NCI-H2227 treated with DMSO at 0.1 percent for 48 hours (cell line): ENCODE results near the gene VSTM2L.

ENCODE experiments used
- DNase-seq: peaks from one replicate; lab custom pipeline; 2025; lab: John Stamatoyannopoulos, UW

VSTM2L gene

GRCh38 chr20:37987602-37988290 is 84.8 kb downstream of the VSTM2L start:
- no peak for DNase-seq

DNA sequence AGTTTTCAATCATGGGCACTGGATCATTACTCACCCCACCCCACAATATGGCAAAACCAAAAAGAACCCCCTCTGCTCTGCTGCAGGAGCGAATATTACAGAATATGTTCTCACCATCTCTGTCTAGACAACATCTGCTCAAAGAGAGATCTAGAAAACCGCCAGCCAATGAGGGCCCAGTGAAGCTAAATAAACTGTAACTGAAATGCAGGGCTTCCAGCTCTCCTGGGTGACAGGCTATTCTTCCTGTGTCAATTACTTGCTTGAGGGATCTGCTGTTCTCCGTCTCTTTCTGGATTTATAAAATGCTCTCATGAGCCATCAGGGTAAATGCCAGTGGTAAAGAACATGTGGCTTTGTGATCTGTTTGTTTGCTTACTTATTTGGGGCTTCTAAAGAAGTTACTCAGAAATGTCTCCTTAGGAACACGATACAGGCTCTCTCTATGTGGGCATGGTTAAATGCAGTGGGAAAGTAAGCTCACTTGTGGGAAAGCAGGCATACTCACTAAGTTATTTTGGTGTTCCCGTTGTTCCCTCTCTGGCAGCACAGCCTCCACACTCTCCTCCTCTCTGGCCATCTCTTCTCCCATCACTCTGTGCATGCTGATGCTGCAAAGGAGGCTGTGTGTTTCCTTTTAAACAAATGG is 85.5 kb downstream of the VSTM2L start:
- no peak for DNase-seq

DNA sequence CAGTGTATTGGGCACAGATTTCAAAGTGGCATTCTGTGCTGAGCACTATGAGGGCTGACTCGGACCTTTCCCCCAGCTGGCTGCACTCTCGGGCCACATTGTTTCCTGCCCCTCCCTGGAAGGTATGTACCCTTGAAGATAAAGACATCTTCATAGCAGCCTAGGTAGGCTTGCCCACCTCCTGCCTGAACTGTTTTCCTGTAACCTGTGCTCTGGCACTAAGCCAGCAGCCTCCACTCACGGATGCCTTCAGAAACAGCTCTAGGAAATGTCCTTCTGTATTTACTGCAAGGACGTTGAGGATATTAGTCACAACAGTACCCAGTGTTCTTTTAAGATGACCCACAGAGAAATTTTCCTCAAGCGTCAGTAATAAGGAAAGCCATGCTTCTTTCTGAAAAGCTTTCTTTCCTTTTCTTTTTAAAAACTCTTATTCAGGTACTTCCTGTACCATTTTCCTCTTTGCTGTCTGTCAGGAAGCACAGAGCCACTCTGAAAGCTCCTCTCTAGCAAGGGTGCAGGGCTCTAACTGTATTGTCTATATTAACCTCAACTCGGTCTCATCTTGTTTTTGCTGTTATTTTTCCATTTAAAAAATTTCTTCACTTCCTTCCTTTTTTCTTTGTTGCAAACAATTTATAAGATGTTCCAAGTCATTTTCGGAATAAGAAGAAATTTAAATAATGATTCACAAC is 86.8 kb downstream of the VSTM2L start:
- DNase-seq = no peak

- DNase-seq = no peak
Observed at GRCh38 chr20:37990571-37991151, 87.7 kb downstream of the VSTM2L start.

- no peak for DNase-seq
Observed at GRCh38 chr20:37991157-37991866, 88.4 kb downstream of the VSTM2L start.

DNA sequence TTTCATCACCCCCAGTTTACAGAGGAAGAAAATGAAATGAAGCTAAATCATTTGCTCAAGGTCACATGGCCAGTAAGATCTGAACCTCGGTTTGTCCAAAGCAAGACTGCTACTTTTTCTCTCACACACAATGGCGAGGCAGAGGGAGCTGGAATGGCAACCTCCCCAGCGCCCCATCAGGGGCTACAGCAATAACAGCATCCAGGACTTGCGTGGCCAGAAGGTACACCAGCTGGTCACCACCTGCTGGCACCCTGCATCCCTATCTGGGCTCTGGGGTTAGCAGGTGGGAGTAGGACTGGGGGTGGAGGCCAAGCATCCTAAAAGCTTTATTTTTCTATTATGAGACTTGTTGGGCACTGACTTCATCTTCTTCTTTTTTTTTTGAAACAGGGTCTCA is 89.0 kb downstream of the VSTM2L start:
- no peak for DNase-seq

- DNase-seq = no peak
Observed at GRCh38 chr20:37992802-37993409, 90.0 kb downstream of the VSTM2L start.

DNA sequence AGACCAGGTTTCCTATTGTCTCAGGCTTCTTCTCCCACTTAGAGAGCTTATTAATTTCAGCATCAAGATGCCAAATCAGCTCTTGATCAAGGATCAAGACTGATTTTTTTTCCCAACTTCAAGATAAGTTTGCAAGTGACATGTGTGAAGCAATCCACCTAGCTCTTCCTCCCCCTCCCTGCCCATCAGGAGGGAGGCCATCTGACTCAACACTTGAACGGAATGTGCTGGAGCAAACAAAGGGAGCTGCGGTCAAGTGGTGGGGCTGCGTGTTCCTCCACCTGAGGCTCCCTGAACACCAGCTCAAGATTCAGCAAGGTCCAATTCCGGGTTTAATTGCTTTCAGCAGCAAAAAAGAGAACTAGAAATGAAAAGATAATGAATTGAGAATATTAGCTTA is 91.6 kb downstream of the VSTM2L start:
- peak; percentile 64 for DNase-seq
